GM13977 (cell line): Measurements from ENCODE around the gene MAGI2.

Source experiments
- DNase-seq: peaks from one replicate; pipeline ENCODE4 v3.0.0; 2012; ENCODE audit warnings: low spot score
- CTCF ChIP-seq: IDR thresholded peaks from 2 replicates; pipeline ENCODE4 v1.5.1; 2012; ENCODE audit warnings: mild to moderate bottlenecking, control low read depth; ENCODE audit not compliant: insufficient read depth; ENCODE audit errors: extremely low read depth, missing control alignments
- in situ Hi-C: fragments of 300-500 bp; cut with MboI; formaldehyde crosslinking; loops from one replicate; pipeline ENCODE4 v1.12.0; 2022; ENCODE audit warnings: low sequenced_read_pairs, low pct_unique_long_range_greater_than_20kb, mixed read lengths, inconsistent platforms; ENCODE audit not compliant: unreplicated experiment

MAGI2 gene

GRCh38 chr7:79142706-79143105 lies 310.8 kb downstream of the MAGI2 start:
- TF ChIP-seq CTCF = no peak
- DNase-seq = no peak
- in situ Hi-C loops = no loop called here

DNA sequence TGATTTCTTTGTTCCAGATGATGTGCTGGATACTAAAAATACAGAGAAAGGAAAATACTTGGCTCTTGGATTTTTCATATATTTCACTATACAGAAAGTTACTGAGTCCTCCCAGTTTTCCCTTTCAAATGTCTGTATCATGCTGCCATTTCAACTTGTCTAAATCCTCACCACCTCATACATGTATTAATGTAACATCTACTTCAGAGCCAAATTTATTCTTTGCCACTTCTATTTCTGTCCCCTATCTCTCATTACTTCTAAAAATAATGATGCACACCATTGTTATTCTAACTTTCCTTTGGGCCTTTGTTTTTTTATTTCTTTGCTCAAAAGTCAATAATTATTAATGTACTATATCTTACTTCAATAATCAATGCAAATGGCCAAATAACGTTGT lies 312.2 kb downstream of the MAGI2 start:
- in situ Hi-C loops = no loop called here
- no peak for TF ChIP-seq CTCF
- DNase-seq = no peak

- TF ChIP-seq CTCF = no peak
- in situ Hi-C loops = no loop called here
- no peak for DNase-seq
Observed at GRCh38 chr7:79137942-79138341, 315.5 kb downstream of the MAGI2 start.

GRCh38 chr7:79132844-79133451 lies 320.5 kb downstream of the MAGI2 start:
- no peak for DNase-seq
- in situ Hi-C loops = no loop called here
- no peak for TF ChIP-seq CTCF

DNA sequence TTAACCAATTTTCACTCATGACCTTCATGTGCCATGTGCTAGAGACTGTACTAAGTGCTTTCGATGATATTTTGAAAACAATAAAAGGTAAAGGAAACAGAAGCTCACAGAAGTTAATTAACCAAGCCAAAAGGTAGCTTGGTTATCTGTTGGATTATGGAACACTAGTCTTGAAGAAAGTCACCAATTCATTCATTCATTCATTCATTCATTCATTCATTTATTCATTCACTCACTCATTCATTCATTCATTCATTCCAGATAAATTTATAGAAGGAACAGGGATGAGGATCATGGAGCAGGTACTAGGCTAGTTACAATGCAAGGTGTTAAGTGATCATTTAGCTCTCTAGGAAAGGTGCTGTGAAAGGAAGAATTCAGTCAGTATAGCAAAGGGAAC lies 322.8 kb downstream of the MAGI2 start:
- TF ChIP-seq CTCF = no peak
- no peak for DNase-seq
- in situ Hi-C loops = no loop called here

DNA sequence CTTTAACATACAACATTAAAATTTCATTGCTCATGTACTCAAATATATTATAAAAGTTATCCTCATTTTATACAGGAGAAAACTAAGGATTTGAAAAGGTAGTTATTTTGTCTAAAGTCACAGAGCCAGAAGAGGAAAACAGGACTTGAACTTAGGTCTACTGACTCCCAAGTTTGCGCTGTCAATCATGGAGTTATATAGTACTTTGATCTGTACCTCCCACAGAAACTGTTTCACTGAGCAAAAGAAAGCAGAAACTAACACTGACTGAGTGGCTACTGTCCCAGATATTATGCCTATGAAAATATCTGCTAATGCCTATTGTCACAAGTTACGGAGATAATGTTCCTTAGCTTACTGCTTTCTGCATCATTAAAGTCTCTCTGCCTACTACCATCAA lies 329.1 kb downstream of the MAGI2 start:
- no peak for DNase-seq
- in situ Hi-C loops = no loop called here
- TF ChIP-seq CTCF = no peak

DNA sequence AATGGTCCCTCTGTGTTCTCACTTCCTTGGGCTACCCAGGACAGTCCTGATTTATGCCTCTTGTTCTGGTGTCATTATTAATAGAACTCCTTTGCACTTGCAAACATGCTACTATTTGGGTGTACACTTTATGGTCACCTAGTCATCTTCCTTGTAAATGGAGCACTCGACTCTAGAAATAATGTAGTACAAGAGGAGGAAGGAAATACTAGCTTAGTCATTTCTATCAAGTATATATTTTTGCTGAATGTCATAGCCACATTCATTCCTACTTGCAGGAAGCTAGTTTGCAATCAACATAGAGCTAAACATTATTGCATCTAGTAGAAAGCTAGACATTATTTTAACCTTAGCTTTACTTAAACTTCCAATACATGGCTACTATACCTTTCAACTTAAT lies 335.3 kb downstream of the MAGI2 start:
- DNase-seq = no peak
- in situ Hi-C loops = no loop called here
- no peak for TF ChIP-seq CTCF
